Measurements from ENCODE around the gene PKP3. TPM values are rescaled to one million over a fixed set of nuclear protein-coding genes. Genes with fewer than 3 reads are reported as not detected.
A peak's percentile ranks its signal among the peaks of the same experiment; 100 is the strongest.

Gene PKP3
- total and polyA plus RNA-seq, 10 donors: 0.09 to 2.8 (median 0.44) TPM; not detected in 4

DNA sequence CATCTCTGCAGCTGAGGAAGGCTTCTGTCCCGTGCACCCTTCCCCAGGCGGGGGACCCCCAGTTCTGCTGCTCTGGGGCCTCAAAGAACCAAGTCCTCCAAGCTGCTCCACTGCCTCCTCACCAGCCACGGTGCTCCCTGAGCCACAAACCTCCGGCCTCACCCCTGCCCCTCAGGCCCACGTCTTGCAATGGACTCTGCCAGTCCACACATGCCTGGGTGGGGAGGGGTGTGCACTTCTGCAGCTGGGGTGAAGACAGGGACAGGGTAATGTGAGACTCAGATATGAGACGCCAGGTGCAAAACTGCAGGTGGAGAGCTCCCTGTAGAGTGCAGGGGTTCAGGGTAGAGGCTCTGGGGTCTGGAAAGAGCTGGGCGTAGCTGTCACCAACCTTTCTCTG lies 52.9 kb downstream of the PKP3 start:
- peaks cover 0 to 10% (median 2%) of the 10 kb centered on the region in 7 donors for H3K27me3 ChIP-seq (replicated peaks in 1 of 7)
- H3K36me3 ChIP-seq: no peaks in the 10 kb centered on the region
- intact Hi-C loops (cut with DNase I; ENCODE audit: low total_unique reads): no loop called here
- H3K4me1 ChIP-seq: peaks cover 29 to 57% (median 45%) of the 10 kb centered on the region in 6 donors
- H3K27ac ChIP-seq: no peak overlapping the region
- no peak for TF ChIP-seq POLR2A (IDR thresholded peaks at IDR 0.05)
- TF ChIP-seq POLR2AphosphoS5 (IDR thresholded peaks at IDR 0.05): no peak
- TF ChIP-seq CTCF (IDR thresholded peaks at IDR 0.05 in 8 of 11, conservative IDR thresholded peaks at IDR 0.05 in 3 of 11): no peak
- H3K4me3 ChIP-seq: no peak overlapping the region
- H3K9me3 ChIP-seq: no peaks in the 10 kb centered on the region
- WGBS, 5 donors: 85 to 90% (median 86%) methylated on average over 7 of the region's 7 CpGs
- no peak for DNase-seq

- peaks cover 35 to 60% (median 47%) of the 10 kb centered on the region in 6 donors for H3K4me1 ChIP-seq
- H3K27ac ChIP-seq: peak overlapping the region; percentile 80 to 96 (median 94)
- intact Hi-C loops (cut with DNase I; ENCODE audit: low total_unique reads): no loop called here
- H3K9me3 ChIP-seq: no peaks in the 10 kb centered on the region
- DNase-seq: peak; percentile 98
- TF ChIP-seq POLR2AphosphoS5 (IDR thresholded peaks at IDR 0.05) (peak; percentile 96 to 97 (median 97)), POLR2A (IDR thresholded peaks at IDR 0.05) (peak in 2 of 3 donors; percentile 68), CTCF (IDR thresholded peaks at IDR 0.05 in 8 of 11, conservative IDR thresholded peaks at IDR 0.05 in 3 of 11) (peak; percentile 66 to 92 (median 85))
- H3K27me3 ChIP-seq (replicated peaks in 1 of 7): no peaks in the 10 kb centered on the region
- 4 to 5% (median 4%) methylated on average over 42 to 55 of the region's 55 CpGs for WGBS, 5 donors
- peak overlapping the region; percentile 49 to 72 (median 52) for H3K4me3 ChIP-seq
- H3K36me3 ChIP-seq: peaks cover 0 to 11% (median 2%) of the 10 kb centered on the region in 6 donors
Observed at GRCh38 chr11:447923-448731, 54.1 kb downstream of the PKP3 start.

GRCh38 chr11:449889-450808 lies 56.1 kb downstream of the PKP3 start, which contains the start of gene PTDSS2:
TSS of gene PTDSS2 (plus strand) at chr11:450279. CDS start at chr11:450456, 177 bp downstream.
- TF ChIP-seq CTCF (IDR thresholded peaks at IDR 0.05 in 8 of 11, conservative IDR thresholded peaks at IDR 0.05 in 3 of 11) (peak in 3 of 11 experiments; percentile 13 to 29 (median 17)), POLR2AphosphoS5 (IDR thresholded peaks at IDR 0.05) (peak; percentile 93 to 95 (median 95)), POLR2A (IDR thresholded peaks at IDR 0.05) (peak in 2 of 3 donors; percentile 7 to 40)
- Histone ChIP-seq H3K4me3 (peak within 1 kb of the TSS; percentile 96 to 100 (median 98)), H3K27me3 (replicated peaks in 1 of 7) (no peaks in the 10 kb centered on the region), H3K9me3 (no peaks in the 10 kb centered on the region), H3K4me1 (peaks cover 32 to 57% (median 45%) of the 10 kb centered on the region in 6 donors), H3K36me3 (peaks cover 0 to 29% (median 12%) of the 10 kb centered on the region in 6 donors), H3K27ac (peak within 1 kb of the TSS; percentile 79 to 95 (median 92))
- intact Hi-C loops (cut with DNase I; ENCODE audit: low total_unique reads): loop anchor here (5.0 kb wide), 1 partner anchor 43 kb away; no protein-coding TSS in a partner anchor
- 0% methylated on average over 44 to 108 of the region's 108 CpGs for whole genome bisulfite sequencing, 5 donors
- DNase-seq: peak; percentile 99

All from spleen (tissue), 11 donors.